ENCODE results near the gene COLEC12. TPM values are rescaled to one million over a fixed set of nuclear protein-coding genes. Genes with fewer than 3 reads are reported as not detected.

Gene COLEC12
- total and polyA plus RNA-seq, 2 donors (not counting 3 experiments of a cell fraction or from before 2014, with no cell fraction given), result 8.0 to 17.1 TPM

DNA sequence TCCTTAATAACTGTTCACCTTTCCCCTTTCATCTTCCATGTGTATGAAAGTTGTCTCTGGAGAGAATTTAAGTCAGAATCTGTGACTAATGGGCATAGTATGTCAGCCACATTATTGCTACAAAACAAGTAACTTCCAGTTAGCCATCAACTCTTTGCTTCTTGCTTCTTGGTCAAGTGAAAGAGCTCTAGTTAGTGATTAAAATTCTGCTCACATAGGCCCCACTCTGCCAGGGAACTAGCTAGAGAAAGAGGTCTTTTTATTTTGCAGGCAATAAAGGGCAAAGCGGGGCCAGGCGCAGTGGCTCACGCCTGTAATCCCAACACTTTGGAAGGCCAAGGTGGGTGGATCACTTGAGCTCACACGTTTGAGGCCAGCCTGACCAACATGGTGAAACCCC lies 64.6 kb downstream of the COLEC12 start:
- no peak overlapping the region for H3K4me2 ChIP-seq (ENCODE audit: insufficient read depth, low read length)
- H3K27ac ChIP-seq (ENCODE audit: insufficient read depth, low read depth, low read length), result no peak overlapping the region
- H3K4me1 ChIP-seq (ENCODE audit: control insufficient read depth, extremely low read depth, insufficient read depth, low read length), result peaks cover 14% of the 10 kb centered on the region
- no peak for DNase-seq (ENCODE audit: low read depth, low spot score)
- FAIRE-seq, result no peak
- H3K9ac ChIP-seq (replicated peaks; ENCODE audit: extremely low read depth, insufficient read depth, low read length), result no peak overlapping the region
- no peak overlapping the region for H3K4me3 ChIP-seq (replicated peaks in 1 of 3; ENCODE audit: insufficient read depth in 1 of 3, low read depth in 1 of 3, low read length in 3 of 3)
- H3K27me3 ChIP-seq (ENCODE audit: control insufficient read depth in 2 of 2, insufficient read depth in 2 of 2, low read length in 2 of 2), result no peaks in the 10 kb centered on the region
- H3K79me2 ChIP-seq (ENCODE audit: control insufficient read depth, insufficient read depth, low read length), result no peaks in the 10 kb centered on the region
- TF ChIP-seq, protein P1, sequence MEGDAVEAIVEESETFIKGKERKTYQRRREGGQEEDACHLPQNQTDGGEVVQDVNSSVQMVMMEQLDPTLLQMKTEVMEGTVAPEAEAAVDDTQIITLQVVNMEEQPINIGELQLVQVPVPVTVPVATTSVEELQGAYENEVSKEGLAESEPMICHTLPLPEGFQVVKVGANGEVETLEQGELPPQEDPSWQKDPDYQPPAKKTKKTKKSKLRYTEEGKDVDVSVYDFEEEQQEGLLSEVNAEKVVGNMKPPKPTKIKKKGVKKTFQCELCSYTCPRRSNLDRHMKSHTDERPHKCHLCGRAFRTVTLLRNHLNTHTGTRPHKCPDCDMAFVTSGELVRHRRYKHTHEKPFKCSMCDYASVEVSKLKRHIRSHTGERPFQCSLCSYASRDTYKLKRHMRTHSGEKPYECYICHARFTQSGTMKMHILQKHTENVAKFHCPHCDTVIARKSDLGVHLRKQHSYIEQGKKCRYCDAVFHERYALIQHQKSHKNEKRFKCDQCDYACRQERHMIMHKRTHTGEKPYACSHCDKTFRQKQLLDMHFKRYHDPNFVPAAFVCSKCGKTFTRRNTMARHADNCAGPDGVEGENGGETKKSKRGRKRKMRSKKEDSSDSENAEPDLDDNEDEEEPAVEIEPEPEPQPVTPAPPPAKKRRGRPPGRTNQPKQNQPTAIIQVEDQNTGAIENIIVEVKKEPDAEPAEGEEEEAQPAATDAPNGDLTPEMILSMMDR (IDR thresholded peaks at IDR 0.05; ENCODE audit: extremely low read depth in 1 of 2, insufficient read depth in 1 of 2, low read depth in 1 of 2, low read length in 2 of 2), result no peak
- TF ChIP-seq POLR2A (IDR thresholded peaks at IDR 0.05; ENCODE audit: low read depth, low read length) (no peak), EZH2 (IDR thresholded peaks at IDR 0.05; ENCODE audit: borderline replicate concordance, low read depth, low read length, severe bottlenecking) (no peak), MYC (IDR thresholded peaks at IDR 0.05; ENCODE audit: low read depth, low read length) (no peak), POLR2AphosphoS5 (IDR thresholded peaks at IDR 0.05; ENCODE audit: insufficient read depth, low read depth, low read length) (no peak), GATA2 (IDR thresholded peaks at IDR 0.05; ENCODE audit: insufficient read depth, insufficient read length, low read depth, low read length) (no peak), JUN (IDR thresholded peaks at IDR 0.05; ENCODE audit: borderline replicate concordance, insufficient read depth, insufficient read length, low read depth) (no peak), FOS (IDR thresholded peaks at IDR 0.05; ENCODE audit: borderline replicate concordance, insufficient read depth, low read length) (no peak)
- TF ChIP-seq, protein P2, sequence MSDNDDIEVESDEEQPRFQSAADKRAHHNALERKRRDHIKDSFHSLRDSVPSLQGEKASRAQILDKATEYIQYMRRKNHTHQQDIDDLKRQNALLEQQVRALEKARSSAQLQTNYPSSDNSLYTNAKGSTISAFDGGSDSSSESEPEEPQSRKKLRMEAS (IDR thresholded peaks at IDR 0.05; ENCODE audit: insufficient read depth, insufficient read length), result no peak
- no peaks in the 10 kb centered on the region for H3K36me3 ChIP-seq (ENCODE audit: control insufficient read depth in 2 of 2, extremely low read depth in 1 of 2, insufficient read depth in 2 of 2, low read length in 2 of 2)
- POLR2A ChIA-PET, result no interaction called here
- intact Hi-C loops (cut with micrococcal nuclease), result no loop called here
- dilution Hi-C loops (cut with MboI; ENCODE audit: extremely low pct_ligation_motif_present, low sequenced_read_pairs), result no loop called here
- H2AFZ ChIP-seq (ENCODE audit: low read depth, low read length), result no peak overlapping the region
- H3K9me3 ChIP-seq (replicated peaks; ENCODE audit: control insufficient read depth, insufficient read depth, low read length), result no peaks in the 10 kb centered on the region
- BruUV-seq (replicated peaks), result no TSS peak
- CTCF ChIA-PET, result no interaction called here
- H3K9me1 ChIP-seq (replicated peaks; ENCODE audit: control insufficient read depth, extremely low read depth, insufficient read depth, low read length), result no peaks in the 10 kb centered on the region
- H4K20me1 ChIP-seq (replicated peaks; ENCODE audit: control insufficient read depth, extremely low read depth, insufficient read depth, low read length), result no peaks in the 10 kb centered on the region
